Medulla oblongata (tissue), 1 donor: ENCODE results near the gene ANKS1B.

ENCODE experiments used
- DNase-seq: peaks from one replicate; pipeline ENCODE4 v3.0.0-alpha.2; 2015; ENCODE audit errors: extremely low spot score

ANKS1B gene

DNA sequence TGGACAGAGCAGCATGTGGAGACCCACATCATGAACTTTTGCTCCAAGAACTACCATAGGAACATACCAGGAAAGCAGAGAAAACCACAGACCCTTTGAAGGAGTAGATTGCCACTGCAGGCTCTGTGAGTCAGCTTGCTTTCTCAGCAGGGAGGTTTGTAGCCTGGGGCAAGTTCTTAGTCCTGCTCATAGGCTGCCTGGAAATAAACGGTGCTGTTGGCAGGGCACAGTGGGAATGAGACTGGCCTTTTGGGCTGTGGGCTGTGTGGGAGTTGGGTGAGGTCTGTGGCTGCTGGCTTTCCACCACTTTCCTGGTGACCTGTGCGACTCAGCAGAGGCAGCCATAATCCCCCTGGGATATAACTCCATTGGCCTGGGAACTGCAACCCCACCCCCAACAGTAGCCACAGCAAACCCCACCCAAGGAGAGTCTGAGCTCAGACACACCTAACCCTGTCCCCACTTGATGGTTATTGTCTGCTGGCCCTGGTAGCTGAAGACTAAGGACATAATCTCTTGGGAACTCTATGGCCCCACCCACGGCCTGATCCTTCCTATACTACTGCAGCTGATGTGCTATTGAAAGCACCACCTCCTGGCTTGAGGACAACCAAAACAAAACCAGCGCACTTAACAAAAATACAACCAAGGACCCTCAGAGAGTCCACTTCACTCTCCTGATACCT, 529.2 kb downstream of the ANKS1B start:
- DNase-seq, result no peak

DNA sequence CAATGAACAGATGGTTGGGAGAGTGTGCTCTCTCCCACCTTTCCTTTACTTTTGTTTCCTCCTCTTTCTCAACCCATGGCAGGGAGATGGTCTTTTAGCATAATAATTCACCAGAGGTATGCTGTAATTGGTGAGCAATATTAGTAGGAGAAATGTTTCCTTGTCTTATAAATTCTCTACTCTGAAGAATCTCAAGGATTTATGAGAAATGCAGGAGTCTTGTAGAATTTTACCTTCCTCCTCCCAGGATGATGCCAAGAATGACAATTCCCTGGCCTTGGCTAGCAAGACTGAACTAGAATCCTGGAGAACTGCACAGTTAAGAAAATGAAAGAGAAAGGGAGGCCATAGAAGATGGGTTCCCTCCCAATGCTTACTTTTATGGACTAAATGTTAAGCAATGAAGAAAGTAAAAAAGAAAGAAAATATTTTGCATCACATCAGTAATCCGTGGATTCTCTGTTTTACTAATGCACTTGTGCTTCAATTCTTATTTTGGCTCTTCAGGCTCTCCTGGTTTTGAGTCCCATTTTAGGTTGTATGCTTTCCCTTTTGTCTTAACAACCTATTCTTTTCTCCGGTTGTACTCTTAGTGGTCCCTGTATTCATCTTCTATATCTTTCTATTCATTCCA, 530.1 kb downstream of the ANKS1B start:
- no peak for DNase-seq

DNA sequence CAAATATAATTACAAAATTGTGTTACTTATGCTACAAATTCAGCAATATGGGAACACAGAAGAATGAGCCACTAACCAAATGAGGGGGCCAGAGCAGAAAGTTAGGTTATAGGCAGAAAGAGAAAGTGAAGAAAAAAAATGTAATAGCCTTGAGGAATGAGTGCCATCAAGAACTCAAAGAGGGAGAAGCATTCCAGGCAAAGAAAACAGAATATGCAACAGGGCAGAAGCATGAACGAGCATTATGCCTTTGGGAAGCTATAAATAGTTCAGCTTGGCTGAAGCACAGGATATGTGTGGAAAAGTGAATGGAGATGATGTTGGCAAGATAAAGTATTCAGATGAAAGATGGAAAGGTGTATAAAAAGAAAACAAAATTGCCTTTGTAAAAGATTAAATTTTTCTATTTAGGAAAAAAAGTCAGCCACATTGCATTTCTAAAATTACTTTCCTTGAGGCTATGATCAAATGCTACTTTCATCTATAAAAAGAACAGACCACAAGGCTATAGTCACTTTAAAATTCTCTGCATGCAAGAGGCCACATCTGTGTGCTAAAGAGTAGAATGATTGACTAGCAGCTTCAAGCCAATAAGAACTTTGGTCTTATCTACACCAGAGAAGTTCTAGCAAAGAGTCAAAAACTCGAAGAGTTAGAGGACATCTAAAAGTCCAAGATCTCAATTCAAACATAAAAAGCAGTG, 530.7 kb downstream of the ANKS1B start:
- no peak for DNase-seq

DNA sequence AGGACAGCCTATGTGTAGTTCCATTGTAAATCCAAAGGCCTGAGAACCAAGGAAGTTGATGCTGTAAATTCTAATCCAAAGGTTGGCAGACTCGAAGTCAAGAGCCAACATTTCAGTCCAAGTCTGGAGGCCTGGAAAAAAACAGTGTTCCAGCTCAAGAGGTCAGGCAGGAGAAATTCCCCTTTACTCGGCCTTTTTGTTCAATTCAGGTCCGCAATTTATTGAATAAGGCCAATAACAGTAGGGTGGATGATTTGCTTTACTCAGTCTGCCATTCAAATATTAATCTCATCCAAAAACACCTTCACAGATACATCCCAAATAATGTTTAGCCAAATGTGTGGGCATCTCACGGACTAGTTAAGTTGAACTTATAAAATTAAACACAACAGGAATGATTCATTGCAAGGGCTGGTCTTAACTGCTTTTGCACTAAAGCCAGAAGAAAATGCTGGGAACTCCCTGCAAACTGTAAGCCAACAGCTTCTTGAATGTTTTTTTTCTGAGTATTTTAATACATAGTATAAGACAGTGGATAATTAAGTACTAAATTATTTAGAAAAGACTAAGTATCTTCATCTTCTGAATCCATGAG, 534.6 kb downstream of the ANKS1B start:
- peak; percentile 6 for DNase-seq

DNA sequence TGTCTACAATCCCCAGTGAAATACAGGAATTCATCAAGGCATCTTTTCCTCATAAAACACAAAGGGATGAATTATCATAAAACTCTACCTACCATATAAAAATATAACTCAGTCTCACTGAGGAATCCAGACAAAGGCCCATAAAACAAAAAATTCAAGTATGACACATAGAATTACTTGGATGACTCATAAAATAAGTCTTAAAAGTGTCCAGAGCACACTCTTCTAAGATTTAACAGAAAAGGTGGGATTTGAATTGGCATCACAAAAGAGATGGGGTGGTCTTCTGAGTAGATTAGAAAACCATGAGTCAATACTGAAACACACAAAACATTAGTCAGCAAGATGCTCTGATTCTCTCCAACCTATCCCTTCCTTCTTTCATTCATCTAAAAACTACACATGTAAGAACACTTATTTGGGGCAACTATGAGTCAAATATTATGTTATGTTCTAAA, 539.8 kb downstream of the ANKS1B start:
- no peak for DNase-seq

DNA sequence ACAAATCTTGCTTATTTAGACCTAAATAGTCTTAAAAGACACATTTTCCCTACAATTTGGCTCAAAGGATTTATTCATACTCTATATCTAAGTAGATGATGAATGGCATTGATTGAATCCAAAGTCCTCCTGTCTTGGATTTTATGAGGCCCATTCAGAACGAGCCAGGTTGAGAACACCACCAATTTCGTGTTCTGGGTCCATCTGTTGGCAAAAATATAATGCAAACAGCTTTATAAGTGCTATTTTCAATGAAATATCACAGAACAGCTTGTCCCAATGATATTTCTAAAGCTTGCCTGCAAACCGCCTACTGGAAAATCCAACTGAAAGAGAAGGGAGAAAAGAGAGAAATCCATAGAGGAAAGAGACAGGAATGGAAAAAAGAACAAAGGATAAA, 542.0 kb downstream of the ANKS1B start:
- DNase-seq, result no peak

DNA sequence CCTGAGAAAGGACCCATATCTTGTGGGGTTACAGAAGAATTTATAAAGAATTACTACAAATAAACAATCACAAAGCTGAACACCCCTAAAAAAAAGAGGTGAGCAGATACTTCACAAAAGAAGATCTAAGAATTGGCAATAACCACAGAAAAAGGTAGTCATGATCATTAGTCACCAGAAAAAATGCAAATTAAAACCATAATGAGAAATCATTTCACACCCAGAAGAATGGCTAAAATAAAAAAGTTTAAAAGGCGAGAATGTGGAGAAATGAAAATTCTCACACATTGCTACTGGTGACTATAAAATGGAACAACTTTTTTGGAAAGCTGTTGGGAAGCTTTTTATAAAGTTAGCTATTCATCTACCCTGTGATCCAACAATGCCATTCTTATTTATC, 545.3 kb downstream of the ANKS1B start:
- DNase-seq, result no peak

DNA sequence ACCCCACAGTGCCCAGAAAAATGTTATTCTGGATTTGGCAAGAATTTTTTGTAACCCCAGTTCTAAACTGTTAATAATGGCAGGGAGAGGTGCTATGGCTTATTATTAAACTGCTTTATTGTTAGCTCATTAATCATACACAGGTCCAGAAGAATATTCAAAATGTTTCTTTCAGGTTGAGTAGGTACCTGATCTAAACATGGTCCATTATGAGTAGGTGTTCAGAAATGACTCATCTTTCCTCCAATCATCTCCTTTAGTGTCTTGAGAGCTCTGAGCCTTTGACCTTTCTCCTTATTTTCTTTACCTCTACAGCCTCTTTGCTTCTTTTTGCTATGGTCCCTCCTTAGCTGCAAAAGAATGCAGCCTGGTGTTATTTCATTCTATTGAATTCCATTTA, 548.2 kb downstream of the ANKS1B start:
- no peak for DNase-seq

DNA sequence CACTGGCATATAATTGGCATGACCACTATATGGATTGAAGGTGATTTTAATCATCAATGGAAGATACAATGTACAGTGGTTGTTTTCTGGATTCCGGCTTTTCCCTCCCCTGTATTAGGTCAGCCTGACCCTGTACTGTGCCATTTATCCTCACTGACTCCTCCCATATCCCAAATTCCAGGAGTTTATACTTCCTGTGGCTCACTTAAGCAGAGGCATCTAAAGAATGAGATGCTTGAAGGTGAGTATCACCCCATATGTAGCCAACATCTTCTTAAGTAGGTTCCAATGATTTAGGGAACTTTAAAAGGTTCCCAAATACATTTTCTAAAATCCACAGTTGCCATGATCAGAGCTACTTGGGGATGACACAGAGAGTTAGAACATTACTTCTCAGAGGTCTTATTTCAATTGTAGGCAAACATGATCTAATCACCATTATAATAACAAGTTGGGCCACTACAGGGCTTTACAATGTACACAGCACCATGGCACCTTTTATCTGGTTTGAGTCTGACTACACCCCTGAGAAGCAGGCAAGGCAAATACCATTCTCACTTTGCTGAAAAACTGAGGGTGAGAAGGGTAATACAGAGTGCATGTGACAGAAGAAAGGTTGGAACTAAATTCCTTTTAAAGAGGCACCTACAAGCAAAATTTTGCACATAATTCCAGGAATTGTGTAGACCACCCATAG, 549.5 kb downstream of the ANKS1B start:
- no peak for DNase-seq

DNA sequence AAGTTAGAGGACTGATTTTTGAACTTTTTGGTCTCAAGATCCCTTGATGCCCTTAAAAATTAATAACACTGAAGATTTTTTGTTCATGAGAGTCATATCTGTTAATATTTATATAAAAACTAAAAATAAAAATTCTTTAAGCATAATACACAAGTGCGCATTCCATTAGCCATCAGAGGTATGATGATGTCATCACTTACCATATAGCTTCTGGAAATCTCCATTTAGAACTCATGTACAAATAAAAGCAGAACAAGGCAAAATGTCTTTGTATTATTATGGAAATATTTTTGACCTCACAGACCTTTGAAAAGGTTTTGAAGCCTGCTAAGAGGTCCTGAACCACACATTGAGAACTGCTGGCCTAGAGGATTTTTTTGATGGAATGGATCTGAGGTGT, 551.6 kb downstream of the ANKS1B start:
- no peak for DNase-seq

DNA sequence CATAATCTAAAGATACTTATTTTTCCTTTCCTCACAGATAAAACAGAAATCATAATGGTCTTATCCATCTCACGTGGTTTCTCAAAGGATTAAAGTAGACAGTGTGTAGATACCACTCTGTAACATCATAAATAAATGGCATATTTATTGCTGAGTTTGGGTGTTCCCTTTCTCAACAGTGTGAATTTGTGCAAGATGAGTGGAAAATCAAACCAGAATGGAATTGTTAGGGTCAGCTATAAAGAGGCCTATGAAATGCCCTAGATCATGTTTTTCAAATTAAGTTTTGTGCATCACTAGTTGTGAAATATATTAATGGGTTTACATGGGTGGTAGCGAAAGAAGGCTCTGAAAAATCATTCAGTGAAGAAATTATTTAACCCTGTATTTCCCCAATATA, 553.5 kb downstream of the ANKS1B start:
- no peak for DNase-seq

DNA sequence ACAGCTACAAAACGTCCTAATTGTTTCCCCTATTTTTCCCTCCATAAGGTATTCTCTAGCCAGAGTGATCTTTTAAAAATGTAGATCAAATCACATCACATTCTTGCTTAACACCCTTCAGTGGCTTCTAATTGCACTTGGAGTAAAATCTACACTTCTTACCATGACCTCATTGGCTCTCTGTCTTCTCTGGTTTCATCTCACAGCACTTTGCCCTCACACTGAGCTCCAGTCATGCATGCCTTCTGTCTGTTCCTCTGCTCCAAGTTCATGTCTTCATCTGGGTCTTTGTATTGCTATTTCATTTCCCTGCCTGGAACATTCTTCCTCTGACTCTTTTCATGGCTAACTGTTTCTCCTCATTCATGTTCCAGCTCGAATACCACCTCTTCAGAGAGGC, 557.6 kb downstream of the ANKS1B start:
- no peak for DNase-seq

DNA sequence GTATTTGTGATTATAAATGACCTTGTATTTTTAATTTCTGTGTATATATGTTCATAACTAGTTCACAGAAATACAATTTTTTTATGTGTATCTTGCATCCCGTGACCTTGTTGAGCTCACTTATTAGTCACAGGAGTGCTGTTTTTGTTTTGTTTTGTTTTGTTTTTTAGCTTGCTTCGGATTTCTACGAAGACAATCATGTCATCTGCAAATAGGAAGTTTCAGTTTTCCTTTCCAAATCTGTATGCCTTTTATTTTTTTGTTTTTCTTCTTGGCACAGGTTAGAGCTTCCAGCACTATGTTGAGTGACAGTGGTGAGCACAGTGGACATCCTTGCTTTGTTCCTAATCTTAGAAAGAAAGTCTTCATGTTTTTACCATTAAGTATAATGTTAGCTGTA, 566.4 kb downstream of the ANKS1B start:
- DNase-seq, result no peak

DNA sequence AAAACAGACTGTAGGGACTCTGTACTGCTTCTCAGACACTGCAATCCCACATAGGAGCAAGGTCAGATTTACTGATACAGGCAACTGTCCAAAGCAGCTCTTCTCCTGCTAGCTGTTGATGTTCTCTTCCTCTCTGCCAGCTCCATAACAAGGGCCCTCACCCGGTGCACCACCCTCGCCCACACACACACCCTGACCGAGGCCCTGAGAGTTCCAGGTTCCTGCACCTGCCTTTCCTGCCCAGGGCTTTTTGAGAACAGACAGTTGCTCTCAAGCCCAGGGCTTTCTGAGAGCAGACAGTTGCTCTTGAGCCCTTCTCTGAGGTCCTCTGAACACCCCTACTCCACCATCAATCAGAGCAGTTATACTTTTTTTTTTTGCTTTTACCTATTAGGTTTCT, 571.0 kb downstream of the ANKS1B start:
- DNase-seq, result no peak

DNA sequence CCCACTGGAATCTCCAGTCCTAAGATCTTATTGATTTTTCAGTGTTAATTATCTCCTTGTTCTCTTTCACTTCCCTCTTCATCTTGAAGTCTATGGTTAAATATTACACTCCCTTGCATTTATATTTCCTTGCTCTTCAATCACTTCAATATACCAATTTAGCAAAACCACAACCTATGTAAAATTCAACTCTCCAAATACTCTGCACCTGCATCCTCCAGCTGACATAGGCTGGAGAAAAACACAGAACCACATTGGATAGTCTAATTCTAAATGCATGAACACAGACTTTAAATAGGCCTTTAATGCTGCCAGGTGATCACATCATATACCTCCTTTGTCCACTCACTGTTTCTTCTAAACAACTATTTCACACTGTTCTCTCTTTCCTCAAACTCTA, 591.0 kb downstream of the ANKS1B start:
- no peak for DNase-seq

DNA sequence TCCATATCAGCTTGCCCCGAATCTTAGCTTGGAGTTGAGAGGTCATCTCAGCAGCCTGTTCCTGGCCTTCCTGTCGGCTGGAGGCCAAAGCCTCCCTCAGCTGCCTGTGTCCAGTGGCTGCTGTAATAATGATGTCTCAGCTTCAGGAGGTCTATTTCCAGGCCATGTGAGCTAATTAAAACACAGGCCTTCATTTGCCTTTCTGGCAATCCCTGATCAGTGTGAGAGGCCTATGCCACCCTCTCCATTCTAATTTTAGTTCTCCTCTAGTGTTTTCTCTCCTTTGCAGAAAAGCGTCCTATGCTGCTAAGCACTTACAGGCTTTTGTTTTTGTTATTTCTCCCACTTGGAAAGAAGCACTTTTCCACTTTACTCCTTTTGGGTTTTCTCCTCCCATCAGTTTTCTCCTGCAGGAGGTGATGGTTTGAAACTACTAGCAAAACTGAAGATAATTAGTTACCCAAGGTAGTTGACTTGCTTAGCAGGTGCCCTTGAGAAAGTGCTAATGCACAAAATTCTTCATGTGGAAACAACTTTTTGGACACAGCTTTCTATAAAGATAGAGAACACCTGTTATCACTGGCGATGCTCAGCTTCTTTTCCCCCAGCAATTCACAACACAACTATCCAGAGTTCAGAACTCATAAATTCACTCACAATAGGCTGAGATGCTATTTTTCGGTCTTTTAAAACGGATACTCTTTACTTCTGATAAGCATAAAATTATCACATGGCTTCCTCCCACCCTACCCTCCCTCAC, 592.5 kb downstream of the ANKS1B start:
- DNase-seq, result peak; percentile 5

DNA sequence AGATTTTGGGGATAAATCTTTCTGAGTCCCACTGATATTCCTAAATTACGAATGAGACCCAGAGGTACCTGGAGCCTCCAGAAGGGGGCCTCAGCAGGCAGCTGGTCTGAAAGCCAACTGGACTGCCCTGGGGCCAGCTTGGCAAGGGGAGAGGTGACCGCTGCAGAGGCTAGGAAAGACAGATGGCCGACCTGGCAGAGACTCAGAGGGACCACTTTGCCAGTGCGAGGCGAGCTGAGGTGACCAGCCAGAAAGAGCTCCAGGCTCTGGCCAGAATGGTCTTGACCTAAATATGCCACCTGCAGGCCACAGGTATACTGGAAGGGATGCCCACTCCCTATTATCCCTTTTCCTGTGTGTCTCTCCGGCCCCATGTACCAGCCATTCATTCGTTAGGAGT, 594.0 kb downstream of the ANKS1B start:
- DNase-seq, result peak; percentile 6

DNA sequence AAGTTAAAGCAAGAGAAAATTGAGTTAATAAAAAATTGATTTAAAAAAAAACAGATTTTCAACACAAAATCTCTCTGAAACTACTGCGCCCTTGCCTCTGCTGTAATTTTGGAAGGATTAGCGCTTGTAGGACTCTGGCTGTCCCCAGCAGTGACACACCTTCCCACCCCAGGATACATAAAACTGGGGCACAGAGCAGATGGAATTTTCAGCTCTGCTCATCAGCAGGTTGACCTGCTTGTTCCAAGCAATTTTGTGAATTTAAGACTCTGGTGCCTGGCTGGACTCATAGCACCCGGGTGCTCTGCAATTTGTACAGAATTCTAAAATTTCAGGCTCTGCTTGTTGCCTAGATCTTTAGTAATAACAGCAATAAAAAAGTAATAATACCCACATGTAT, 595.0 kb downstream of the ANKS1B start:
- no peak for DNase-seq

DNA sequence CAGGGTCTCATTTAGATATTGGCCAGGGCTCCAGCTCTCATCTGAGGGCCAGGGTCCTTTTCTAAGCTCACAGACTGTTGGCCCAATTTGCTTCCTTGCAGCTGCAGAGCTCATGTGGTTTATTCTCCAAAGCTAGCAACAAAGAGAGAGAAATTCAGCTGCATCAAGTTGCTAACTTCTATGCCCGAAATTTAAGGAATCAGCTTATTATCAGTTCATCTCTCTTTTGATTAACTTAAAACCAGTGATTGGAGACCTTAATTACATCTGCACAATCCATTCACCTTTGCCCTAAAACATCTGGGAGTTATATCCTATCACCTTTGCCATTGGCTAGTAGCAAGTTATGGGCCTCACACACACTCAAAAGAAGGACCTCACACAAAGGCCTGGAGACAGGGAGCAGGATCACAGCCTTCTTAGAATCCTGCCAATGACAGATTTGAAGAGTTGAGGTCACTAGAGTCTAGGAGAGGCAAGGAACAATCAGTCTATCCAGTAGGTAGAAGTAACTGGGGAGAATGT, 596.0 kb downstream of the ANKS1B start:
- no peak for DNase-seq

DNA sequence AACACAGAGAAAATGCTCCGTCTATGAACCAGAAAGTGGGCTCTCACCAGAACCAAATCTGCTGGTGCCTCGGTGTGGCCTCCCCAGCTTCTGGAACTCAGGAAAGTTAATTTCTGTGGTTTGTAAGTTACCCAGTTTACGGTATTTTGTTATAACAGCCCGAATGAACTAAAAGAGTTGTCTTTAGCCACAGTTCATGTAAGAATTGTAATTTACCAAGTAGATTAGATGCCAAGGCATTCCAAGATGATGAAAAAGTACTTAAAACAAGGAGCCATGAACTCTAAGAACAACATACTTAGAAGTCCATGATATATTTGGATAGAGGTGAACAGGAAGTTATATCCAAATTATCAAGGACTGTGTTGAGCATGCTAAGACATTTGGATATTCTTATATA, 597.1 kb downstream of the ANKS1B start:
- no peak for DNase-seq

DNA sequence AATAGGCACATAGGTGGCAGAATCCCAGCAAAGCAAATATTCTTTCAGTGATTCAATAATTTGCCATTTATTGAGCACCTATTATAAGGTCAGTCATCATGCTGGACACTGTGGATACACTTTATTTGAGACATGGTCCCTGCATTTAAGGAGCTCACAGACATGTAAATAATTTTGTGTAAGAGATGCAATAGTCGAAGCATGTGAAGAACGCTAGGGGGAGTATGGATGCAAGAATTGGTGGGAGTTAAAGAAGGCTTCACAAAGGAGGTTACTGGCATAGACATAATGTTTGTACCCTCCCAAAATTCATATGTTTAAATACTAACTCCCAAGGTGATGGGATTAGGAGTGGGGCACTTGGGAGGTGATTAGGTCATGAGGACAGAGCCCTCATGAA, 597.8 kb downstream of the ANKS1B start:
- no peak for DNase-seq
